AG10803 (cell line): ENCODE data around the gene ZMIZ1.

Experiments used
- DNase-seq: peaks from one replicate; pipeline ENCODE4 v3.0.0; 2010; ENCODE audit warnings: low read depth
- H3K4me3 ChIP-seq: 2 replicates; pipeline ENCODE4 v1.5.1; 2011; ENCODE audit warnings: mild to moderate bottlenecking, low read length, control low read depth
- TF ChIP-seq, protein P1 (sequence below): conservative IDR thresholded peaks from 2 replicates; pipeline ENCODE4 v1.5.1; 2011; ENCODE audit warnings: mild to moderate bottlenecking, low read length, control low read depth, inconsistent platforms

The ZMIZ1 gene

DNA sequence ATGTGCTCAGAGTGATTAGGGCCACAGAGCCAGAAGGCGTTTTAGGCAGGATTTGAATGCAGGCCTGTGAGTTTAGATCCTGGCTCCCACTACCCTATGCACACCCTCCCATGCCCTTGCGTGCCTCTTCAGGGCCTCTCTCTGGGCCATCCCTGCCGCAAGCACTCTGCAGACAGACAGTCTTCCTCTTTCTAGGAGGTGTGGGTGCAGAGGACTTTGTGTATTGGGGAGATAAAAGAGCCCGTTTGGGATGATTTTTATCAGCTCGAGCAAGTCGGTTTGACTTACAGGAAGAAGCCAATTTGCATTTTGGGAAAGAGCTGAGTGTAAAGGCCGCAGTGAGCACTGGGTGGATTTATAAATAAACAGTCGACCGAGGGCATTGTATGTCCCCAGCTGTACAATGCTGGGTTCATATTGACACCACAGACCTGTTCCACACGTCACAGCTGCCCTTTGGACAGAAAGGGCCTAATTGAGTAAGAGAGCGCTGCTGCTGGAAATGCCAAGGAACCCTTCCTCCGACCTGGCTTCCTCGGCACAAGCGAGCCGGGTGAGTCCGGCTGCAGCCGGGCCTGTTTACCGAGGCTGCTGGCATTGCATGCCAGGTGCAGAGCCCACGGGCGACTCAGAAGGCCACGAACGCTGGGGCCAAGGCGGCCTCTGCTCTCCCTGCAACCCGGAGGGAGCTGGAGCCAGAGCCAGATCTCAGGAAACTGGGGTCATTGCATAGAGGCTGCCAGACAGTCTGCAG is 25.1 kb downstream of the ZMIZ1 start:
- no peak overlapping the region for H3K4me3 ChIP-seq
- TF ChIP-seq, protein P1, sequence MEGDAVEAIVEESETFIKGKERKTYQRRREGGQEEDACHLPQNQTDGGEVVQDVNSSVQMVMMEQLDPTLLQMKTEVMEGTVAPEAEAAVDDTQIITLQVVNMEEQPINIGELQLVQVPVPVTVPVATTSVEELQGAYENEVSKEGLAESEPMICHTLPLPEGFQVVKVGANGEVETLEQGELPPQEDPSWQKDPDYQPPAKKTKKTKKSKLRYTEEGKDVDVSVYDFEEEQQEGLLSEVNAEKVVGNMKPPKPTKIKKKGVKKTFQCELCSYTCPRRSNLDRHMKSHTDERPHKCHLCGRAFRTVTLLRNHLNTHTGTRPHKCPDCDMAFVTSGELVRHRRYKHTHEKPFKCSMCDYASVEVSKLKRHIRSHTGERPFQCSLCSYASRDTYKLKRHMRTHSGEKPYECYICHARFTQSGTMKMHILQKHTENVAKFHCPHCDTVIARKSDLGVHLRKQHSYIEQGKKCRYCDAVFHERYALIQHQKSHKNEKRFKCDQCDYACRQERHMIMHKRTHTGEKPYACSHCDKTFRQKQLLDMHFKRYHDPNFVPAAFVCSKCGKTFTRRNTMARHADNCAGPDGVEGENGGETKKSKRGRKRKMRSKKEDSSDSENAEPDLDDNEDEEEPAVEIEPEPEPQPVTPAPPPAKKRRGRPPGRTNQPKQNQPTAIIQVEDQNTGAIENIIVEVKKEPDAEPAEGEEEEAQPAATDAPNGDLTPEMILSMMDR, result no peak
- no peak for DNase-seq

DNA sequence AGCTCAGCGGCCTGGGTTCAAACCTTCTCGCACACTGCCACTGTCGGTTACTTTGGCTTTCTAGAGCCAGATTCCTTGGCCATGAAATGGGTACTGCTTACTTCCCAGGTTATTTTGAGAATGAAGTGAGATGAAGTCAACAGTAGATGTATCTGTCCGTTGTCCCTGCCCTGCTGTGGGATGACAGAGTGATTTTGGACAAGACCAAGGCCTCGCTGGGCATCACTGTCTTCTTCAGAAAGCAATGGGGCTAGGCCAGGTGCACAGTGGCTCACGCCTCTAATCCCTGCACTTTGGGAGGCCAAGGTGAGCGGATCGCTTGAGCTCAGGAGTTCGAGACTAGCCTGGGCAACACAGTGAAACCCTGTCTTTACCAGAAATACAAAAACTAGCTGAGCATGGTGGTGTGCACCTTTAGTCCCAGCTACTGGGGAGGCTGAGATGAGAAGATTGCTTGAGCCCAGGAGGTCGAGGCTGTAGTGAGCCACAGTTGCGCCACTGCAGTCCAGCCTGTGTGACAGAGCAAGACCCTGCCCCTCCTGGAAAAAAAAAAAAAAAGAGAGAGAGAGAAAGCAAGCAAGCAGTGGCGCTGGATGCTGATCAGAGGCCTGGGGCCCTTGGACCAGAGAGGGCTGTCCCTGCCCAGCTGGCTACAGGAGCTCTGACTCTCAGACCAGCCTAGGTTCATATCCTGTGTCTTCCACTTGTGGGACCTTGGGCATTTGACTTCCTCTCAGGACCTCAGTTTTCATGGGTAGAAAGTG is 25.8 kb downstream of the ZMIZ1 start:
- TF ChIP-seq, protein P1, result no peak
- H3K4me3 ChIP-seq, result no peak overlapping the region
- no peak for DNase-seq

DNA sequence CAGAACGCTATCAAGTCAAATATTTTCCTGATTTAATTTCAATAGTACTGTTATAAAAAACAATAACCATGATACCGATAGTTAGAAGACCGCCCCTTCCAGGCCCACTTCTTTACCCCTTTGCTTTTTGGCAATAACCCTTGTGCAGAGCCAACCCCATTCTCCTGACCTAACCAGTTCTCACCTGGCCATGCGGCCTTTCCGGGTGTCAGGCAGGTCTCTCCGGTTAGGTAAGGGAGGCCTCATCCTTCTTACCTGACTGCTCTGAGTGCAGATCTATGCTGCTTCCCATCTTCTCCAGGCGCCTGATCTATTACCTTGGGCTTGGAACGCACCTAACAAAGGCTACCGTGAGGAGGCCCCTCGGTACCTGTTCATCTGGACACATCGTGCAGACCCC is 26.6 kb downstream of the ZMIZ1 start:
- no peak overlapping the region for H3K4me3 ChIP-seq
- TF ChIP-seq, protein P1, result no peak
- no peak for DNase-seq

DNA sequence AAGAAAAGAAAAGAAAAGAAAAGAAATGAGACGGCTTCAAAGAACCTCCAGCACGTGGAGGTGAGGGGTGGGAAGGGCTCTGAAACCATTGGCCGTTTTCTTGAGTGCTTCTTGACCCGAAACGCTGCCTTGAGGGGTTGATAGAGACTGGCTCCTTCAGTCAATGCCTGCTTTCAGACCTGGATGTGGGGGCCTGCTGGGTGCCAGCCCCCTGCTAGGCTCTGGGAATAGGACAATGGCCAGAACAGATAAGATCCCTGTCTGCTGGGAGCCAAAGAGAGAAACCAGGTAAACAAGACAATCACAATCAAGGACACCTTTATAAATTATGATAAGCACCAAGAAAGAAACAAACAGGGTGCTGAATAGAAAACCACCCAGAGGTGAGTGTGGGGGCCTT is 27.7 kb downstream of the ZMIZ1 start:
- DNase-seq, result no peak
- TF ChIP-seq, protein P1, result no peak
- no peak overlapping the region for H3K4me3 ChIP-seq

DNA sequence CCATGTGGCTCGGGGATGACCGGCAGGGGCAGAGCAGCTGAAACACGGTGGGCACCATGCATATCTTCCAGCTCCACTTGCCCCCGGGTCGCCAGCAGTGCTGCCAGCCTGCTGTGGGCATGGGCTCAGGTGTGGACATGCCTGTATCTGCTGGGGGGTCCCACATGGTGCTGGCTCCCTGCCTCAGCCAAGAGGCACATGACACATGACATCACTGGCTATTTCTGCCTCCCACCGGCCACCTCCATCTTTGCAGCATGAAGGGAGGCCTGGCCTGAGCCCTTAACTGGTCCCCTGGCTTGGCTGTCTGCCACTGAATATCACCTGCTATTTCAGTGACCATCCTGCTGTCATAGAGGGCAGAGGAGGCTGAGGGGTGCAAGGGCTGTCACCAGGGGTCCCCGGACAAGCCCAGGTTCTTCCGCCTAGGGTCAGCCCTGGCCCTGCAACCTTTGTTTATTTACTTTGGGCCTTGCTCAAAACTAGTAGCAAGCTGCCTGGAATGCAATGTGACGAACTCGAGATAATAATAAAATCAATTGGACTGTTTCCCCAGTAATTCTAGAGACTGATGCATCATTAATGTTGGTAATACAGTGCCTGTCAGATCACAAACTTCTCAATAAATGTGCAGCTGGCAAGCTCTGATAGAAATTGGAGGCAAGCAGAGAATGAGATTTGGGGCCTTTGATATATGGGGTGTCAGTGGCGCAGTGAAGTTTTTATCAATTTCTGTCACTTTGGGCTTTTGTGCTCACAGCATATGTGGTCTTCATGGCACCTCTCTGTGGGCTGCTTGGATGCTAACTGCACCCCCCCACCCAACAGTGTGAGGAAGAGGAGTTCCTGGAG is 28.5 kb downstream of the ZMIZ1 start:
- H3K4me3 ChIP-seq, result no peak overlapping the region
- TF ChIP-seq, protein P1, result no peak
- DNase-seq, result no peak

DNA sequence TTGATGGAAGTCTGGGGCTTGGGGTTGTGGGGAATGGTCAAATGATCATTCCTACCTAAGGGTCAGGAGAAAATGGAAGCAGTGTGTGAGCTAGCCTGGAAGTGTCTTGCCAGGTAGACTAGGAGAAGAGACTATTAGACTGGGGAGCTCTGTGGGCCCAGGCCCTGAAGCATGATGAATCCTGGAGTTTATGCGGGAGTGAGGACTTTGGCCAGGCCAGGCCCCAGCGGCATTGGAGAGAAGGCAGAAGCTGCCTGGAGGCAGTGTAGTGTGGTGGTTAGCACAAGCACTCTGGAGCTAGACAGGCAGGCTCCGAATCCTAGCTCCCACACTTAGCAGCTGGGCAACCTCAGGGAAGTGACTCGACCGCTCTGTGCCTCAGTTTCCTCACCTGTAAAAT is 29.3 kb downstream of the ZMIZ1 start:
- DNase-seq, result no peak
- TF ChIP-seq, protein P1, result no peak
- no peak overlapping the region for H3K4me3 ChIP-seq
